HCEC 1CT (cell line): ENCODE measurements around the gene OLIG3.

Experiments
- DNase-seq: peaks from one replicate; pipeline ENCODE4 v3.0.0-alpha.2; 2017

OLIG3 gene

DNA sequence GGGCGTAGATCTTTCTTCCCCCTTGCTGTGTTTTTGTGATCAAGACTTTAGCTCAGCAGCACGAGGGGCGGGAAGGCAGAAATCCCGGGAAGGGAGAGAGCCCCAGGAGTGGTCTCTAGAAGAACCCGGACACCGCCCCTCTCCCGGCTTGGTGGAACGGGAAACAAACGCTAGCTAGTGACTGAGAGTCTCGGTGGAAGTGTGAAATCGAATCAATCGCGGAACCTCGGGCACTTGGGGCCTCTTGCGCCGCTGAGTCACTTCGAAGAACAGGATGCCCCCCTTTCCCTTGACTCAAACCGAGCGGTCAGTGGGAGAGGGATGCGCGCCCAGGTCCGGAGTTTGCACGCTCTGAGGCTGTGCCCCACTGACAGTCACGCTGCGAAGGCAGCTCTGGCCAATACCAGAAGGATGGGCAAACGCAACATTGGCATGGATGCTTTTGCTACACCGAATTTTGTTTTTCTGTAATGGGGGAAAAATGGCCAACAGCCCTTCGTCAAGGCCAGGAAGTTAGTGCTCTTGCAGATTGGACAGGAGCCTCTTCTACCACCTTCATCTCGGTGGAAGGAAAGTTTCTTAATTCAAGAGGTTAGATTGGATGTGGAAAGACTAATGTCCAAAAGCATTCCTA lies 1.6 kb upstream of the OLIG3 start:
- no peak for DNase-seq

DNA sequence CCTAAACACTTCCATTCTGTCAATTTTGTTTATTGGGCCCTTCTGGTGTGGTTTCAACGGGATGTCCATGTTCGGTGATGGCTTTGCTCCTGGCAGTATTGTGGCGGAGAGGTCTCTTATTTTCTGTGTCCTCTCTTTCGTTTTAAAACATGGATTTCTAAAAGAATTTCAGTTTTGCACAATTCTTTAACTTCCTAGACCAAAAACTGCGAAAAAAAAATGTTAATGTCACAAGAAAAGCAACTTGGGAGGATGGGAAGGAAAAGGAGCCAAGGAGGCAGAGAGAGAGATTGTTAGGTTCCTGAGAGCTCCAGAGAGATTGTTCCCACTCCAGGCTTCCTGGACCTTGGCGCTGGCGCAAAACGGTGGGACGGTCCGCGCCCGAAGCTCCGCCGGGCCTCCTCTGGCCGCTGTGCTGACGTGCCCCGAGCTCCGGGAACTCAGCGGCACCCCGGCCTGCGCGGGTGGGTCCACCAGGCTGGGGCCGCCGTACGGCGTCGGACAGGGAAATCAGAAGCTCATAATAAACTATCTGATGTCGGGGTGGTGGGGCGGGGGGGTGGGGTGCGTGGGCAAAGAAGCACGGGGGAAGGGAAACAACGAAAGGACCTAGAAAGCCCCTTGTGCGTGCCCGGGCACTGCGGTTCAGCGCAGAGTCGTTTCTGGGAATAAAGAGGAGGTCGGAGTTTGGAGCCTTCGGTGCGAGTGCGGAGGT lies 951 bp upstream of the OLIG3 start:
- DNase-seq: no peak

DNA sequence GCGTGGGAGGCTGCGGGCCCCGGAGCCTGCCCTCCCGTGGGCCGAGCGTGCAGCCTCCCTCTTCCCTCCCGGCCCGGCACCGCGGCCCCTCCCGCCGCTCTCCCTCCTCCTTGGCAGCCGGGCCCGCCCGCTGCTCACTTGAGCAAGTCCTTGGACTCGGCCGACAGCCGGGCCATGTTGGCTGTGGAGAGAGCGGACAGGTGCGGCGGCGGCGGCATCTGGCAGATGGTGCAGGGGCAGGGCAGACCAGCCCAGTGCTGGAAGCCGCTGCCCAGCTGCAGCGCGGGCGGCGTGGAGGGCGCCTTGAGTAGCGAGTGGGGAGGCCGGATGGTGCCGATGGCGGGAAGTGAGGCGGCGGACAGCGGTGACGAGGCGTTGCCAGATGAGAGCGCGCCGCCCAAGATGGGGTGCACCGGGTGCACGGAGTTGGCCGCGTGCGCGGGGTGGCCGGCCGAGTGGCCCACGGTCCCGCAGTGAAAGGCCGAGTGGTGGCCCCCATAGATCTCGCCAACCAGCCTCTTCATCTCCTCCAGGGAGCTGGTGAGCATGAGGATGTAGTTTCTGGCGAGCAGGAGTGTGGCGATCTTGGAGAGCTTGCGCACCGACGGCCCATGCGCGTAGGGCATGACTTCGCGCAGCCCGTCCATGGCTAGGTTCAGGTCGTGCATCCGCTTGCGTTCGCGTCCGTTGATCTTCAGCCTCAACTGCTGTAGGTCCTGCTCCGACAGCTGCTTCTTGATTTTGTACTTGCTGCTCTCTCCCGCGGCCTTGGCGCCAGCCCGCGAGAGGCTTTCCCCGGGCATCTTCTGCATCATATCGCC lies 766 bp downstream of the OLIG3 start:
- DNase-seq: no peak

DNA sequence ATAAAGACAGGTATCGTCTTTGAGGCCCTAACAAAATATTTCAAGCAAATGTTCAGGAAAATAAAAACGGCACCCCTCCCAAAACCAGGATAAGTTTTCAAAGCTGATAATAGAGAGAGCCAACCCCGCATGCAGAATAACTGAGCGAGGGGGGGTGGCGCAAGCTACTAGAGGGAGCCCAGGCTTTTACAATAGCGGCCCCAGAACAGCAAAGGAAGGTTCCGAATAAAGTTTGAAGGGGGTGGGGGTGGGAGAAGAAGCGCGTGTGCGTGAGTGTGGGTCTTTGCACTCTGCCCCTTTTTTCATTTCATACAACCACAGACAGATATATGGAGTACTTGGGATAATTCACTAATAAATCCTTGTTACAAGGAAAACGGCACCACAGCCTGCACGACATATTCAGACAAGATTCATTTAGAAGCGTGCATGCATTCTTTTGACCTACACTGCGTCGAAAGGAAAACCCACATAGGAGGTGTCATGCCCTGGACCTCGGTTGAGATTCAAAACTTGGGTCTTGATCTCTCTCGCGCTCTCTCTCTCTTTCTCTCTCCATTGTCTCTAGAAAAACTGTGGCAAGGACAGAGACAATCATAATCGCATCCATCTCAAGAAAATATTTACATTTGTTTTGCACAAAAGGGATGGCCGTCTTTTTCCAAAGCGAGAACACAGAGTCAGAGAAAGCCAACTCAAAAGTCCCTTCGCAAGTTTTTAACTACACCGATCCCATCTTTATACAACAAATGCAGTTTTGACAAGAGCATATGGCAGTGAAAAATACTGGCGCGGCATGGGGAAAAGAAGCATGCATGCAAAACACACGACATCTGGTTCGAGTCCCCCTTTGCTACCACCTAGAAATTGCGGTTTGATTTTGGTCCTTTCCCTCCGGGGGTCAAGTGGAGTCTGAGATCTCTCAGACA lies 1.6 kb downstream of the OLIG3 start:
- no peak for DNase-seq

DNA sequence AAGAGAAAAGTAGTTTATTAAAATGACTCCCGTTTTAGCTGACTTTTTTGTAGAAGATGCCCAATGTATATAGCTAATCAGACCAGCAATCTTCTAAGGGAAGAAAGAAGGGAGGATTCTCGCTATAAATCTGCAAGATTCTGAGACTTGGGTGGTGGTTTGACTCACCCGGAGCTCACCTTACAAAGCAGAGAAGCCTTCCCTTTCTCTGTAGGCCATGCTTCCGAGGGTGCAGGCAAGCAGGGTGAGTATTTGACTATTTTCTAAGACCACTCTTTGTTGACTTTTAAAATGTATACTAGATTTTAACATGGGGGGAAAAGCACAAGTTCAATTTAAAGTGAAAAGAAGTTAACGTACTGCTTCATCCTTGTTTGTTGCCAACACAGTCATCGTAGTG lies 2.7 kb downstream of the OLIG3 start:
- DNase-seq: no peak

DNA sequence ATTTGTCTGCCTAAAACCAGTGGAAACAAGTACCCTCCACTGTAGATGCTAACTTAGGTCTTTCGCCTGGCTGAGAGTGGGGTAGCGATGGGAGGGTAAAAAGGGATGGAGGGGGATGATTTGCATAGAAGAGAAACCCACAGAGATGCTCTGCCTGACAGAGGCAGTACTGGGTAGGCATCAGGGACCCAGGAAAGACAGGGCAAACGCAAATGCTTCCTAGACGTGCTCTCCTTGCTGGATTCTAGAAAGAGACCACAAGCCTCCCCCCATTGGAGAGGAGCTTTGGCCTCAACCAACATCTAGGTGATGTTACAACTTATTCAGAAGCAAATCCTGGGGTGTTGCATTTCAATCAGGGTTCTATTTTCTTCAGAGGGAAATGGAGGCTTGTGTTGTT lies 3.2 kb downstream of the OLIG3 start:
- no peak for DNase-seq

DNA sequence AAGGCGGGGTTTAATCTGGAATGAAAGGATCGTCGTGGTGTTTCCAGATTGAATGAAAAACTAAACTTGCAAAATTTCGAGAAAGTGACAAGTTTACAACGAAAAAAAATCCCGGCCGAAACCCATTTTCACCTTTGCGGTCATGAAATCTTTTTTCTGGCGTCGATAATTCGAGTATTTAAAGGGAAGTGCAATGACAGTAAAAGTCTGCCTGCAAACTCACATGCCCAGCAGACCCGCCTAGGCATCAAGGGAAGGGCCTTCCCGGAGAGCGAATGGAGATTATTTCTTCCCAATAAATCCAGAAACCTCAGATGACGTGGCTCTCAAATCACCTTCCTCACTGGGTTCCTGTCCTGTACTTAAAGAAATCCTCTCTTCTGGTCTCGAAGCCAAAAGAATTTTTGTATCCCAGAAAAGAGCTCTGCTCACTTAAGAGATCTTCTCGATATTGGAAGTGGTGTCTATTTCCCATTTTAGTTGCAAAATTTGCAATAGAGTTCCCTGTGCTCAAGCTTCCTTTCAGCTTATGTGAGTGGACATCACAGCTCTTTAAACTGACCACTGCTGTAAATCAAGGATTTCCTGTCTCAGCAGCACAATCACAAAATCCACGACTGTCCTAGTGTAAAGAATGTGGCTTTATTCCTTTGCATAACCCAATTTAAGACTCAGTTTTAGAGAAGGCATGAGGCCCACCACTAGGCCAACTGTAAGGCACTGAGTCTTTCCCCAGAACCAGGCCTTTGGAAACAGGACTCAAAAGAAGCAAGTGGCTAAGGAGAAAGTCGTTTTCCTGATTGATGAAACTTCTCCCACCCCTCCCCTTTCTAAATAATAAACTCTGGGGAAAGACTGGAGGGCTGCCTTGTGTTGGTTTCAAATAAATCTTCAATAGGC lies 3.9 kb downstream of the OLIG3 start:
- DNase-seq: no peak

DNA sequence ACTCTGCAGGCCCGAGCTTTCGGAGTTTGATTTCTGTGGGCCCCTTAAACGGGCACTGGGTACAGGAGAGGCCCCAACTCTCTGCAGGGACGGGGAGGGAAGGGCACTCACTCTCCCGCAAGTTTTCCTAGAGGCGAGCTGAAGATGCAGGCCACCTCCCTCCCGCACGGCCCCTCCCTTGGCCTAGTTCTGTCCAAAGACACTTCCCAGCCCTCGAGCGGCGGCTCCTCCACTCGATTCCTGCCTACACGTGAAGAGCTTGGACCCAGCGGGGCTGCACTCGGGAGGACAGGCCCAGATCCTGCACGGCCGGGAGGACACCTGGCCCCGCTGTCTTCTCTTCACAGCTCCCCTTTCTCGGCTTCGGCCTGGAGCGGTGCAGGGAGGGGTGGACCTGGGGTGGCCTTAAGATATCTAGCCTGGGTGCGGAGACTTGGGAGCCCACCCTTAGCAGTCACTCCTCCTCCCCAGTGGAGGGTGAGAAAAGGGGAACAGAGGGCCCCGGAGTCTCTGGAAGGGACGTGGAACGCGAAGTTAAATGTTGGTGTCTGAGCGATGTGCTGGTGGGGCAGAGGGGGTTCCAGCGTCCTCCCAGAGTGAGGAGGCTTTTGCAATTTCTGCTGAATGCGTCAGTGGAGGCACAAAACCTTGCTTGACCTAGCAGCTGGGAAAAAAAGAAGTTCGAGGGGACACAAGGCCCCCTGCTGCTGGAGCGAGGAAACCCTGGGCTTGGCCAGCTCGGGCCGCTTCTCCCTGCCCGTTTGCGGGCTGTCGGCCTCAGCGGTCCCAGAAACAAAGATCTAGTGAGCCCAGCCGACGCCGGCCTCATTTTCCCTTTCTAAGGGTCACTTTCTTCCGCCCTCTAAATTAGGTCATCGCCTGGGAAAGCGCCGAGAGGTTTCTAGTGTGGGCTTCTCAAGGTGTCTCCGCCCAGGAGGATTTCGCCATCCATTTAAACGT lies 4.9 kb downstream of the OLIG3 start:
- DNase-seq: no peak

DNA sequence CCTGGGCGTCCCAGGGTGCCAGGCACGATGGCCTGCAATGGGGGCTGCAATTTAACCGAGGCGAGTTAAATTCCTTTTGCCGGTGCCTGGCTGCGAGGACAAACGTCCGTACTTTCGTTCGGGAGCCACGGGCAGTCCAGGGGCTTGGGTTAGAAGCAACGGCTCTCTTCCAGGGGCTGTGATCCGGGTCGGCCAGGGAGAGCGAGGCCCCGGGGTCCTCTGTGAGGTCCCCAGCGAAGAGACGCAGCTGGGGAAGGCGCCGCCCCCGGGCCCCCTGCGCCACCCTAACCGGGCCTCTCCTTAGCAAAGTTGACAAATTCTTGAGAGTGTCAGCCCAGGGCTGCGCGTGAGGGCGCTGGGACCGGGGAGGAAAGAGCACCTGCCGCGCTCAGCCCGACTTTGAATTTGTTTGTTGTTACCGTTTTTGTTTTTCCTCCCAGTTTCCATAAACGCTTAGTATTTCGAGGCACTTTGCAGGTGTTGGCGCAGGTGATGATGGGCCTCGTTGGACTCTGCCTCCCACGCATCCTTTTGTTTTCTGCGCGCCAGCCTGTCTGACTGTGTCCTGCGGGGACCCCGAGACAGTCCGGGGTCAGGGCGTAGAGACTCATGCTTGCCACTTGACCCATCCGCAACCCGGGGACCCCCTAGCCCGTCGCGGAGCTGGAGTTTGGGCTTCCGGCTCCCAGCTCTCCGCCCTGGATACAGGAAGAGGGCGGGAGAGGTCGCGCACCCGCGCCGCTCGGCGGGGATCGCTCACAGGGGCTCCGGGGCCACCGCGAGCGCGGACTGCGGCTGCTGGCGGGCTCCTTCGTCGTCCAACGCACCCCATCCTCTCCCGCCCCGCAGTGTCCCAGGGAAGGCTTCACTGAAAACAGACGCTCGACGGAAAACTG lies 5.8 kb downstream of the OLIG3 start:
- DNase-seq: no peak

DNA sequence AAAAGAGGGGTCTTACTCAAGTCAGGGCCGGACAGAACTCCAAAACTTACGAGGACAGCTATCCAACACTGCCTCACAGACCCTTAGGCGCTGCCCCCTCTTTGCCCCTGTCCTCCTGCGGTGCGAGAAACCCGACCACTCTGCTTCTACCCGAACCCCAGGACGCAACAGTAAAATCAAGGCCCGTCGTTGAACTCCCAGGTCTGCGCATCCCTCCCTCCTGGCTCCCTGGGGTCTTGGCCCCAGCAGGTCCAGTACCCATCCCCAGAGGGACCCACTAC lies 6.4 kb downstream of the OLIG3 start:
- DNase-seq: no peak

DNA sequence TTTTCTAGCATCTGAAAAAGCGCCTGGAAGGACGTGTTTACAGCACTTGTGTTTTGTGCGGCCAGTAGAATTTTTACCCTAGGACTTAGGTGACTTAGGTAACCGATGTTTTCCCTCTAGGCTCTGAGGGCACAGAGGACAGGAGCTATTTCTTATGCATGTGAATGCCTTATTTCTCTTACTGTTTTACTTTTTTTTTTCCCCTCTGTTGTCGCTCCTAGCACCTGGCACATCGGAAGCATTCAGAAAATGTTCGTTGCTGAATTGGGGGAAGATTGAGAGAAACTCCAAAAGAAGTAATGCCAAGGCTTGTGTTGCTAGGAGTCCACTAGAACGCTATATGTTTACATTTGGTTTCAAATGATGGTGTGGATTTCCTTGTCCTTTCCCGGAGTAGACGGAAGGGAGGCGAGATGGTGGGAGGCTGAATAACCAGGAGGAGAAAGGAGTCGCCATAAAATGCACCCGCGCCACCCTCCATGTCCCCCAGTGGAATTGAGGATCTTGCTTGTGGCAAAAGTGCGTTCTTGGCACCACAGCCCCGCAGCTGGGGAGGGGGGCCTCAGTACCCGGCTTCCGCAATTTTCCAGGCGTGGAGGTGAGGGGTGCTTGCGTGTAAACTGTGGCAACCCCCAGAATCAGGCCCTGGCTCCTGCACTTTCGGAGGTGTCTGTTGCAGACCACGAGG lies 6.9 kb downstream of the OLIG3 start:
- no peak for DNase-seq

DNA sequence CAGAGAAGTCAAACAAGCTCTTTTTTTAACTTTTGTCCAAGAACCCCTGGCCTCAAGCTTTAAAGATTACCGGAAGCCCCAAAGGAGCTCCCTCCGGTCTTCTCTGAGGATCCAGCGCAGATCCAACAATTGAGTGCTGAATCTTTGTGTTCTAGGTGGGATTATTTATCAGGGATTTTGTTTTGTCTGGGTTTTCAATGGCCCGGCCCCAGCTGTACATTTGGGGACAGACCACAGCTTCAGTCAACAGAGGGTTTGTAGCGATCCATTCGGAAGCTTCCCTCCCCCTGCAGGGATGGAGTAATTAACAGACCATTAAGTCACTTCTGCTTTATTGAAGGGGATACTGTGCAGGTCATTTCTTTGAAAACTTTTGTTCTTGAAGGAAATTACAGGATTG lies 7.8 kb downstream of the OLIG3 start:
- no peak for DNase-seq

DNA sequence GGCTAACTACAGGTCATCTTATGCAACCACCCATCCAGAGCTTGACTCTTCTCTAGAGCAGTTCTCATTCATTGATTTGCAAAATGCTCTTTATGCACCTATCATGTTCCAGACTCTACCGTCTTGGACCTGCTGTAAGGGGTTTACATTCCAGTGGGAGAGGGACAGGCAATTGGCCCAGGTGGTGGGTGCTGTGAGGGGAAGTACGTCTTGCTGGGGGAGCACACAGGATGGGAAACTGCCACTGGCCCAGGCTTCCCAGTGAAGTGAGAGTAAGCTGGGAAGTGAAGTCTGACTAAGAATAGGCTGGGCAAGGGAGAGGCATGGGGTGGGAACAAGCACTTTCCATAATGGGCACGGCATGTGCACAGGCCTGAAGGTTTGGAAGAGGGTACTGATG lies 13.8 kb downstream of the OLIG3 start:
- DNase-seq: no peak

DNA sequence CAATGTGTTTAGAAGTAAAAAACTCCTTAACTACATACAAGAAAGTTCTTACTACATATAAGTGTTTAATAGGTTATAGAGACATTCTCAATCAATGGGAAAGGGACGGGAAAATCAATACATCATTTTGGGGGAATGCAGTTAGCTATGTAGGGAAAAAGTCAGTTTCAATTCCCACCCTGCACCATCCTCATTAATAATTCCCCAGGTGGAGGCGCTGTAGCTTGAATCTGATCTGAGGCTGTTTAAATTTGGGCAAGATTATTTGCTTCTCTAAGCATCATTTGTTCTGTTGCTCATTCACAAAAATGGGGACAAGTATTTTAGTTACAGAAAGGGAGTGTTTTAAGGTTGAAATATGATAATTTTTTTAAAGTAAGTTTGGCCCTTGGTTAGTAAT lies 19.1 kb downstream of the OLIG3 start:
- peak; percentile 7 for DNase-seq

DNA sequence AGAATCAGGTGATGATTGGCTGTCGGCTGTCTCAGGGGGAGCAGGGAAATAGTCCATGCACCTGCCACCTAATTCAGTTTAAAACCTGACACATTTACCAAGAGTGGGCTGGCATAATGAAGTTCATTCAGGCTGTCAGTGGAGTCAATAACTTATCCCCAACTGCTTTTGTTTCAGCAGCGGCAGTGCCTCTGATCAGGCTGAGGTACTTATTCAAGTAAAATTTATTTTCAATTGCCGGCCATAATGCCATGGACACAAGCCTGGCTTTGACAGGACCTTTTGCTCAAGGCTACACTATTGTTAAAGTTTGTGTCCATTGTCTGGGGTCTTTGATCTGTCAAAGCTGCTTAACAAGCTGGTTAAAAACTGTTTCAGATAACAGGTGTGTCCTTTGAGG lies 20.6 kb downstream of the OLIG3 start:
- DNase-seq: no peak

DNA sequence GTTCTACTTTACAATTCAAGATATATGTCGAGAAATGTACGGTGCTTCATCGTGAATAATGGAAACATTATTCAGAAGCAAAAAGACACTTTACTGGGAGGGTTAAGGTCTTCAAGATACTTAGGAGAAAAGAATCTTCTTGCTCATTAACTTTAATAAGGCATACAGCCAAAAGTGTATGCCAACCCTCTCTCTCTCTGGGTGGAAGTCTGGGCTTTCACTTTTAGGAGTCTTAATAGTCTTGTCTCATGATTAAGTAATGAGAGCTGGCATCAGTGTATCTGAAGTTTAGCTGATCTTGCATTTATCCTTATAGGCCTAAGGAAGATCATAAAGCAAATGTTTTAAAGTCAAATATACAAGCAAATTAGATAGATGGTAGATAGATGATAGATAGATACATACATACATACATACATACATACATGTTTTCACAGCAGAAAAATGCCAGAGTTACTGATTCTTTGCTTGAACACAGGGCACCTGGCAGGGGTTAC lies 21.5 kb downstream of the OLIG3 start:
- no peak for DNase-seq

DNA sequence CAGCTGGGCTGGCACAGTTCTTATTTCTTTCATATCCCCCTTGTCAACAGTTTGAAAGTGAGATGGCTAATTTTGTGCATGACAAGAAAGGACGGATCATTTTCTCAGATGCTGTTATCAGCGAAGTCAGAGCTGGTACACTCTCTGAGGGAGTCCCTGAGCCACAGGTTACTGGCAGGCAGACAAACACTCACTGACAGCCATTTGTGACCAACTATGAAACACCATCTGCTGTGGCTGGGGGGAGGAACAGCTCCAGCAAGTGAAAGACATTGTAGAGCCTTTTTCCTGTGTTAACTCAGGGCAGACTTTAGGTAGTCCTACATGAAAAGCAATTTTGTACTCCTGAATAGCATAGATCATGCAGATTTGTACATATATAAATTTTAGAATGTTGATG lies 22.2 kb downstream of the OLIG3 start:
- no peak for DNase-seq

DNA sequence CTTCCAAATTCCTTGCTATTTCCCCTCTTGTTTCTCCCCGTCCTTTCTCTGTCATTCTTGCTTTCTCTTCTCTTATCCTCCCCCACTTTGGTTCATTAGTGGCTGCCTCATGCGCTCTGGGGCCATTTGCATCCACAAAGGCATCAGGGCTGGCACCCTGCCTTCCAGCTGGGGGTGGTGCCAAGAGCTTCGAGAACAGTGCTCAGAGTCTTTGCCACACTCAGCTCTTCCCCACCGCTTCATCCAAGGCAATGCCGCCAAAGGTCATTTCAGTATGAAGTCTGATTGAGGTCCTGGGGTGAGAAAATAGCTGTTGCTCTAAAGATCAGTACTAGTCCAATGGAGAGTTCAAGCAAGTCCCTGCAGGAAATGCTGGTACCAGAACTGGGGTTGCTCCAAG lies 22.7 kb downstream of the OLIG3 start:
- no peak for DNase-seq

DNA sequence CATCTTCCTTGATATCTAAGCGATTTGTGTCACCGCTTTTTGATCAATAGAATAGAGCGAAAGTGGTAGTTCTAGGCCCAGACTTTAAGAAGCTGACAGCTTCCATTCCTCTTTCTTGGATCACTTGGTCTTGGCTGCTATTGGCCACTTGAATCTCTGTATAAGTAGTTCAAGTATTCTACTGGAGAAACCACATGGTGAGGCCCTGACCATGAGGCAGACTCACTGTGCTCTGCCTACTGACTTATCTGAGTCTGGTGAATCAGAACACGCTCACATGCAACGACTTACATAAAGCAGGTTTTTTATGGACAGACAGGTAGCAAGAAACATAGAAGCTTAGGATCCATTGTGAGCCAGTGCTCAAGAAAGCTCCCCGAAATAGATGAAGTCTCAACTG lies 27.0 kb downstream of the OLIG3 start:
- no peak for DNase-seq
